Upper lobe of left lung (tissue), 4 donors: ENCODE data around the gene CDC42.

ENCODE experiments used
- POLR2A ChIP-seq, 4 donors: fragments of 450-650 bp; IDR thresholded peaks; one replicate each; pipeline ENCODE4 v1.5.1; 2016 to 2017; ENCODE audit warnings: antibody characterized with exemption in 4 of 4, mild to moderate bottlenecking in 2 of 4
- TF ChIP-seq, protein P1 (sequence below), 6 experiments: fragments of 450-650 bp in 4 of 6; fragments of 200-600 bp in 2 of 6; sonication (generic) in 2 of 6; IDR thresholded peaks; one replicate each; pipeline ENCODE4 v1.5.1; 2016 to 2019; ENCODE audit warnings: antibody characterized with exemption in 6 of 6

DNA sequence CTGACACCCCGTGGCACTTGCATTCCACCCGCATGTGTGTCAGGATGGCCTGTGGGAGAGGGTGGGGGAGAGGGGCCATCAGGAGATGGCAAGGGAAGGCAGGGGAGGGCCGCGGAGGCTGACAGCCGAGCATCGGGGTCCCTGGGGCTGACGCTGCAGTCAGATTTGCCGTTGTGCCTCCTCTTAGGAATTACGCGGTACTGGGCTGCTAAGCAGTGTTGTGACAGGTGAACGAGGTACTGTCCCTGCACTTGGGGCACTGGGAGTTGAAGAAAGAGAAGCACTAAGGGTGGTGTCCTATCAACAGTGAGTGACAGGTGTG, 67.9 kb downstream of the CDC42 start:
- no peak for TF ChIP-seq POLR2A (IDR thresholded peaks at IDR 0.05)
- TF ChIP-seq, protein P1, sequence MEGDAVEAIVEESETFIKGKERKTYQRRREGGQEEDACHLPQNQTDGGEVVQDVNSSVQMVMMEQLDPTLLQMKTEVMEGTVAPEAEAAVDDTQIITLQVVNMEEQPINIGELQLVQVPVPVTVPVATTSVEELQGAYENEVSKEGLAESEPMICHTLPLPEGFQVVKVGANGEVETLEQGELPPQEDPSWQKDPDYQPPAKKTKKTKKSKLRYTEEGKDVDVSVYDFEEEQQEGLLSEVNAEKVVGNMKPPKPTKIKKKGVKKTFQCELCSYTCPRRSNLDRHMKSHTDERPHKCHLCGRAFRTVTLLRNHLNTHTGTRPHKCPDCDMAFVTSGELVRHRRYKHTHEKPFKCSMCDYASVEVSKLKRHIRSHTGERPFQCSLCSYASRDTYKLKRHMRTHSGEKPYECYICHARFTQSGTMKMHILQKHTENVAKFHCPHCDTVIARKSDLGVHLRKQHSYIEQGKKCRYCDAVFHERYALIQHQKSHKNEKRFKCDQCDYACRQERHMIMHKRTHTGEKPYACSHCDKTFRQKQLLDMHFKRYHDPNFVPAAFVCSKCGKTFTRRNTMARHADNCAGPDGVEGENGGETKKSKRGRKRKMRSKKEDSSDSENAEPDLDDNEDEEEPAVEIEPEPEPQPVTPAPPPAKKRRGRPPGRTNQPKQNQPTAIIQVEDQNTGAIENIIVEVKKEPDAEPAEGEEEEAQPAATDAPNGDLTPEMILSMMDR (IDR thresholded peaks at IDR 0.05) = no peak
